ELR (cell line): Measurements from ENCODE around the gene TFE3.
A peak's percentile ranks its signal among the peaks of the same experiment; 100 is the strongest.

ENCODE experiments used
- DNase-seq: peaks from one replicate; pipeline ENCODE4 v3.0.0-alpha.2; 2015; ENCODE audit warnings: low read depth

The TFE3 gene

GRCh38 chrX:49061490-49061889 is 18.3 kb upstream of the TFE3 start:
- no peak for DNase-seq

DNA sequence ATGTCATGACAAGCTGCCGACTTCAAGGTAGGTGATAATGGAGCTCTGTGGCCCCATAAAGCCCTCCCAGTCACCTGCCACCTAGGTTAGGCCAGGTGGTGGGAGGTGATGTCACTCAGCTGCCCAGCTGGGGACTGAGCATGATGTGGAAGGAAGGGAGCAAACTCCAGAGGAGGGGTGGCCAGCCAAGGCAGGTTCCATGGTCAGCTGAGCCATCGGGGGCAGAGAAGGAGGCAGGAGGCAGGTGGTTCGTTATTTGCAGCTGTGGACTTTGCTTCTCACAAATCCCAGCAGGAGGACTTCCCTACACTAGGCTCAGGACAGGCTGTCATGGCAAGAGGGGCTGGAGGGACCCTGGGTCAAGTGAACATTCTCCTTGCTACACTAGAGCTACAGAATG is 17.8 kb upstream of the TFE3 start:
- no peak for DNase-seq

DNA sequence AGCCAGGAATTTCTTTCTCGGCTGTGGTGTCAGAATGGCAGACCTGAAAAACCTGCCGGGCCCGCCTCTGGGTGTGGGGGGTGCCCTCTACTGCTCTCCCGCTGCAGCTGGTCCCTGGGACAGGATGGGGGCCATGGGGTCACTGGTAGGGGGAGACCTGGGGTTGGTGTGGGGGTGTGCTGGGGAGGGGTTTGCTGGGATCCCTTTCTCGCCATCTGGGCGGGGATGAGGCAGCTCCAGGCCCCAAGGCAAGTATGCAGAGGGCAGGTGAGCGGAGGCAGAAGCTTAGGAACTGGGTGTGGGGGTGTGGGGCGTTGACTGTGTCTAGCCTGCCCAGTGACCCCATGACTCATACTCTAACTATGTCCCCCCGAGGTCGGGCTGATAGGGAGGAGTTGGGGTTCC is 16.5 kb upstream of the TFE3 start:
- DNase-seq, result no peak

DNA sequence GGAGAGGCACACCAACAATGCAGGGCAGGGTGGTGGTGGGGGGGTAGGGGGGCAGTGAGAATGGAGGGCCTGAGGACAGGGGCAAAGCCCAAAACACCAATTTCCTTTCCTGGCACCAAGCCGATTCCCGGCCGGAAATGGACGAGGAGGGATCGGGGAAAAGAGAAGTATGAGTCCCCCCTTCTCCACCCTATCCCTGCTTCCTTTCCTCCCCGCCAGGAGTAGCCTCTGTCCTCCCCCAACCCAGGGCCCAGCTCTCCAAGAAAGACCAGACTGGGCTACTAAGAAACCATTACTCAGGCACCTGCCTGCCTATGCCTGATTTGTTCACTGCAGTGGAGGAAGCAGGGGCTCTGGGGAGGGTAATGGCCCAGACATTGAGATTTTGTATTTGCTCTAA is 16.0 kb upstream of the TFE3 start:
- no peak for DNase-seq

DNA sequence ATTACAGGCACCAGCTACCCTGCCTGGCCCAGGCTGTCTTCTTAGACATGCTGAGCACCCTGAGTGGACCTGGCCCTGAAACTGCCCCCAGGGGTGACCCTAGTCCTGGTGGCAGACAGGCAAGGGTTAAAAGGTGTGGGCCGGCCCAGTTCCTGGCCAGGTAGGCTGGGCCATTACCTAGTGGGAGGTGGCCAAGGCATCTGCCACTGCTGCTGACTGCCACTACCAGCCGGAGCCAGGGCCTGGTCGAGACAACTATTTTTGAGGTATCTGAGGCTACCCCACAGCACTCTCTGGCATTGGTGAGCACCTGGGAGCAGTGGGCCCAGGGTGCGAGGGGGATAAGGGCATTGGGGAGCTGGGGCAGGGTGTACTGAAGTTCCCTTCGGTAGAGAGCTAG is 15.6 kb upstream of the TFE3 start, which contains the start of gene CCDC120:
TSS of gene CCDC120 (plus strand) at position 206 of the 400 bp plus-strand sequence. CDS start 3,043 bp downstream, outside the sequence.
- DNase-seq, result no peak

GRCh38 chrX:49054073-49054762 is 11.1 kb upstream of the TFE3 start:
- no peak for DNase-seq

DNA sequence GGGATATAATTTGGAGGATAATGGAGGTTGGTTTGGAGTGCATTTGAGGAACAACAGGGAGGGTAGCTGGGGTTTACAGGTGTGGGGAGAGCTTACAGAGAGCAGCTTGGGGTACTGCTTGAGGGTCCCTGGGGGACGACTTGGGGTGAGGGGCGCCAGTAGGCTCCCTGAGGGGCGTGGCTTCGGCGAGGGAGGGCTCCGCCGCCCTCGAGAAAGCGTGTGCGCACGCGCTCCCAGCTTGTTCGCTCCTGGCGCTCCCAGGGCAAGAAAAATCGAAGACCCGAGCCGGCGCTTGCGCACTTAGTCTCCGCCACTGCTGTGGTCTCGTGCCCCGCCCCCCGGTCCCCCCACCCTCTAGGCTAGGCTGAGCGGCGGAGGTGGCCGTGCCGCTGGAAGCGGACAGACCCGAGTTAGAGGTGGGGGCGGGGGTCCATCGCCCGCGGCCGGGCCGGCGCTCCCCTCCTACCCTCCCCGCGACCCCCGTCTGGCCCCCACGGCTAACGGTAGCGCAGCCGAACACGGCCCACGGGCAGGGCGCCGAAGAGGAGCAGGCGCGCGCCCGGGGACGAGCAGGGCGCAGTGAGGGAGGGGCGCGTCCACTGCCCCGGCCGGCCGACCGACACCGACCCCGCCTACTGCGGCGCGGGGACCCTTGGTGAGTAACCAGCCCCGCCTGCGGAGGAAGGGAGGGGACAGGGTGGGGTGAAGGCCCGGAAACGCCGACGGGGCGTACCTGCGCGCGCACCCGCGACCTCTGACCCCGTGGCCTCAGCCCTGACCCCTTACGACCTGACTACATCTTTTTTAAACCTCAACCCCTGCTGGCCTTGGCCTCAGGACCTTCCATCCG is 10.3 kb upstream of the TFE3 start:
- DNase-seq, result peak; percentile 64

- DNase-seq, result no peak
These were observed 777 bp upstream of the TFE3 start for GRCh38 chrX:49043987-49044281.

DNA sequence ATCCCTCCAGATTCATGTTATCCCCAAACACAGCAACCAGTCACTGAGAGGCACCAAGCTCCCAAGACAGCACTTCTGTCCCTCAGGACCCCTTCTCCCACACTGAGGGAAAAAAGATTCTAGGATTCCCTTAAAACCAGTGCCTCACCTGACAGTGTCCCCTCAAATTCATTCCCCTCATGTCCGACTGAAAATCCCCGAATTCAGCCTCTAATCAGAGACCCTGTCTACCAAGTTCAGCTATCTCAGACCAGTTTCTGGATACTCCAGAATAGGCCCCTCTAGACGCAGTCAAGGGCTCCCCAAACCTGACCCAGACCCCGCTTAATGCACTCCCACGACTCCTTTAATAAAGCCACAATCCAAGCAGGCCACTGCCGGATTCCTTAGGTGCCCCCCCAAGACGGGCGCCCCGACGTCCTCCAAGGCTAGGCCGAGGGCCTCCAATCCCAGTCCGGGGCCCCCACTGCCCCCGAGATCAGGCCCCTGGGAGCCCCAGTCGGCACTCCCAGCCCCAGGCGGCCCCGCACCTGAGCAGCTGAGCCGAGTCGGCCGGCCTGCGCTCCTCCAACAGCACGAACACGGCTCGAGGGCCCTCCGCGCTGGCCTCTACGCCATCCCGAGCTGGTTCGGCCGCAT is 457 bp downstream of the TFE3 start:
- DNase-seq, result peak; percentile 28

DNA sequence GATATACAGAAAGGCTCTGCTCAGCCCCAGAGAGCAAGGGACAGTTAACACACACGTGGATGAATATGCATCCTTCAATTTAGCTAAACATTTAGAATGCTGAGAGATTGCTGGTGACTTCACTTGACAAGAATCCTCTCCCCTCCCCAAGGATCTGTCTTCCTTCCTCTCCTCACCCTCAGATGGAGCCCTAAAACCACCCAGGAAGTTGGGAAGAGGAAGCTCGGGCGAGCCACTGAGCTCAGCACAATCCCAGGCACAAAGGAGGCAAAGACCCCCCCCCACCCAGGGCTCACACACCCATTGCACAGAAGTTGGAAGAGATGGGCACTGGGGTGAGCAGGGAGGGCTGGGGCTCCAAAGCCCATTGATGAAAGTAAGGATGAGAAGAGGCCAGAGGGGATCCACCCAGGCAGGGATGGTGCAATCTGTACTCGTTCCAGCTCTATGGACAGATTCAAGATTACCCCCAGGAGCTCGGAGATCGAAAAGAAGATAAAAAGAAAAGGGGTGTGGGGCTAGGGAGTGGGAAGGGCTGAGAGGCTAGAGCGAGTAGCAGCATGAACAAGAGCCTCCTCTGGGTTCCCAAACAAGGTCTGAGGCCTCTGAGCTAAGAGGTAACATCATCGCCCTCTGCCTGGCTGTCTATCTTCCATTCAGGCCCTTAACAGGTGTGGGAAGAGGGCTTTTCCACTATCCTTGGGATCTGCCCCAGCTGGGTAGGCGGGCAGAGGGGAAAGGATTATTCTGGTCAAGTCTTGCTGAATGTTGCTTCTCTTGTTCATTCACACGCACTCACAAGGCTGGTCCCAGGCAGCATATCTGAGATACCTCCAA is 1.2 kb downstream of the TFE3 start:
- DNase-seq, result peak; percentile 82

DNA sequence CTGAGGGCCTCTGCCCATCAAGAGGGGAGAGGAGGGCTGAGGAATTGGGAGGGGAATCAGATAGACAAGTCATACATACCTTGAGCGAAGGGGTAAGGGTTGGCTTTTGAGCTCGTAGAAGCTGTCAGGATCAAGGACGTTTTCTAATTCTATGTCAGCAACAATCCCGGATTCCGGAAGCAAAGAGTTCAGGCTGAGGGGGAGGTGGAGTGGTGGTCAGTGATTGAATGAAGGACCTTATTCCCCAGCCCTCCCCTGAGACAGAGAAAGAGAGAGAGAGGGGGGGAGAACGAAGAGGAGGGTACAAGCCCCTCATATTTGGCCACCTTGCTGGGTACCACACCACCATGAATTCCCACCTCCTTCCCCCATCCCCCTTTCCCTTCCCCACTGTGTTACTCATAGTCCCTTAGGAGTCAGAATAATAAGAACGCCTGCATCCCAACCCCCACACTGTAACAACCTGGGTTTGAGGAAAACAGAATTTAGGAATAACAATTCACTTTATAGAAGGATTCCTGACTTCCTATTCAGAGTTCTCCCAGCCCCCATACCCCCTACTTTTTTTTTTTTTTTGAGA is 2.7 kb downstream of the TFE3 start:
- DNase-seq, result peak; percentile 59

DNA sequence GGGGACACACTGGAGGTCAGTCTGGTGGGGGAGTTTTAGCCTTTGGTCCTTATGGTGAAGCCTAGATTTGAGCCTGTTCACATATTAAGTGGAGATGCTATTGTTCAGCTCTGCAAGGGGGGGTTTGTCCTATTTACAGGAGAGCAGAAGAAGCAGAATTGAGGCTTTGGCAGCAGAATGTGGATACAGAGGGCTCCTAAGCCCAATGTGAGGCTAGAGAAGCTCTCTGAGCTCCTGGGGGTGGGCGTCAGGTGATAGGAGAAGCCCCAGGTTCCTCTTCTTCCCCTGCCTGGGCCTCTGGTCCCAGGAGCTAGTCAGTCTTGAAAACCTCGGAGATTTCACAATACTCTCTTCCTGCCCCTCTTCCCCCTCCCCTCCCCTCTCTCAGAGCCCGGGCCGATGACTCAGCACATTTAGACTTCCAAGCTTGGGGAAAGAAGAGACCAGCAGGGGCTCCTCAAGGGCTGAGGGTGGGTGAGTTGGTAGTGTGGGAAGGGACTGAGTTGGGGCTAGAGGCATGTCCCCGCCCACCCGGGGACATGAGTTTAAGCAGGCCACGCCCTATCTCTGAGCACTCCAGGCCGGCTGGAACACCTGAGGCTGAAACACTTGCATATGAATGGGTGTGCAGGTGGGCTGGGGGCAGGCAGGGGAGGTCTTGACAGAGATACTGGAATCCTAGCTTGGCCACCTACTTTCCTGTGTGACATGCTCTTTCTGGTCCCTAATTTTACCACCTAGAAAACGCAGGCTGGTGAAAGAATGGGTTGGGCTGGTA is 3.4 kb downstream of the TFE3 start:
- peak; percentile 95 for DNase-seq

DNA sequence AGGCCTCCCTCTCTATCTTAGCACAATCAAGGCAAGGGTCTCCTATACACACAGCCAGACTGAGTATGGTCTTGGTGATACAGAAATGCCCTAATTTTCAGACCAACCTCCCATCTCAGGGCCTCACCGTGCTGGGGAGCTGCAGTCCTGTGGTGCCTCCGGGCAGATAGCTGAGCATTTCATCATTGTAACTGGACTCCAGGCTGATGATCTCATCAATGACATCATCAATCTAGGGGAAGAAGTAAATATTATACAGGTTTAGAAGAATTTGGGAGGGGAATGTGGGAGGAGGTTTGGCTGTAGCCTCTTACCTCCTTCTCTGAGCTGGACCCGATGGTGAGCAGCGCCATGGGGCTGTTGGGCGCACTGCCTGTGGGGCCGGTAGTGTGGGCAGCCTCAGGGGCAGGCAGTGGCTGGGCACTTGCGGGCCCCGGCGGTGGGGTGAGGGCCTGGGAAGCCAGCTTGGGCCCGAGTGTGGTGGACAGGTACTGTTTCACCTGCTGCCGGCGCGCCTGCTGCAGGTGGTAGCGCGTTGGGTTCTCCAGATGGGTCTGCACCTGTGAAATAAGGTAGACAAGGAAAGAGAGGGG is 5.2 kb downstream of the TFE3 start:
- DNase-seq, result peak; percentile 78

- DNase-seq, result no peak
These were observed 12.9 kb downstream of the TFE3 start for GRCh38 chrX:49030283-49030682.

DNA sequence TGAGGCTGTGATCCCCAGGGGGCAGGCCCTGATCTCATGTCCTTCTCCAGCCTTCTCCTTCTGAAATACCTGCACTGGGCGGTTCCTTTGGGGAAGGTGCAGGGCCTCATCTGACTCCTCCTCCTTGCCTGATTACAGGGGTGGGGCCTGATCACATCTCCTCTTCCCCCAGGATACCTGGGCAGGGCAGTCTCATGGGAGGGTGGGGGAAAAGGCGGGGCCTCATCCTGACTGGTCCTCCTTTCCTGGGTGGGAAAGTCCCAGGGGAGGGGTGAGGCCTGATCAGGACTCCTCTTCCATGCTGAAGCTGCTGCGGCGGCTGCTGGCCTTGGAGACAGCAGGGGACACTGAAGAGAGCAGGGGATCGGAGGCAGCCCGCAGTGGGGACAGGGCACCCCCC is 13.3 kb downstream of the TFE3 start:
- no peak for DNase-seq

DNA sequence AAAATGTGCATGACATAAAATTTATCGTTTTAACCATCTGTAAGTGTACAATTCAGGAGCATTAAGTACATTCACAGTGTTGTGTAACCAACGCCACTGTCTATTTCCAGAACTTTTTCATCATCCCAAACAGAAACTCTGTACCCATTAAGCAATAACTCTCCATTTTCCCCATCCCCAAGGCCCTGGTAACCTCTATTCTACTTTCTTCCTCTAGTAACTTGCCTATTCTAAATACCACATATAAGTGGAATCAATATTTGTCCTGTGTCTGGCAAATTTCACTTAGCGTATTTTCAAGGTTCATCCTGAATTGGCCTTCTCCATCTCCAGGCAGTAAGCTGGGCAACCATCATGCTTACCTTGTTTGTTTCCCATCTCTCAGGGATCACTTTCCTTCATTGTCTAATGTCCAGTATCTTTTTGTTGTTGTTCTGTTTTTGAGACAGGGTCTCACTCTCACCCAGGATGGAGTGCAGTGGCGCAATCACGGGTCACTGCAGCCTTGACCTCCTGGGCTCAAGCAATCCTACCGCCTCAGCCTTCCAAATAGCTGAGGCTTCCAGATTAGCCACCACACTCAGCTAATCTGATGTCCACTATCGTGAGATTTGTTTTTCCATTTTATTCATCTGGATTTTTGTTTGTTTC is 23.4 kb downstream of the TFE3 start:
- no peak for DNase-seq

GRCh38 chrX:49019050-49019449 is 24.1 kb downstream of the TFE3 start:
- DNase-seq, result no peak

- DNase-seq, result peak; percentile 4
These were observed 39.5 kb downstream of the TFE3 start for GRCh38 chrX:49003696-49004095.

GRCh38 chrX:49002091-49002935 is 40.8 kb downstream of the TFE3 start, which contains the start of gene GRIPAP1:
Gene GRIPAP1 (minus strand): TSS chrX:49002264. CDS start chrX:49002229, 35 bp downstream.
- peak; percentile 88 for DNase-seq
